Measurements from ENCODE around the gene USP26.

DNA sequence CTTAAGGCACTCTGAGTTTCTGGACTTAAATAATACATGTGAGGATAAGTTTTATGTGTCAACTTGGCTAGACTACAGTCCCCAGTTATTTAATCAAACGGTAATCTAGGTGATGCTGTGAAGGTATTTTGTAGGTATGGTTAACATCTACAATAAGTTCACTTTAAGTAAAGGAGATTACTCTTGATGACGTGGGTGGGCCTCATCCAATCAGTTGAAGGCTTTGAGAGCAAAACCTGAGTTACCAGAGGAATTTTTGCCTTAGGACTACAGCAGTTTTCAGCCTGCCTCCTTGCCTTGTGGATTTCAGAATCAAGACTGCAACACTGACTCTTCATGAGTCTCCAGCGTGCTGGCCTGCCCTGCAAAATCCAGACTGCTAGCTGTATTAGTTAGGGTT is 78.7 kb downstream of the USP26 start:
- TF ChIP-seq, protein P1, sequence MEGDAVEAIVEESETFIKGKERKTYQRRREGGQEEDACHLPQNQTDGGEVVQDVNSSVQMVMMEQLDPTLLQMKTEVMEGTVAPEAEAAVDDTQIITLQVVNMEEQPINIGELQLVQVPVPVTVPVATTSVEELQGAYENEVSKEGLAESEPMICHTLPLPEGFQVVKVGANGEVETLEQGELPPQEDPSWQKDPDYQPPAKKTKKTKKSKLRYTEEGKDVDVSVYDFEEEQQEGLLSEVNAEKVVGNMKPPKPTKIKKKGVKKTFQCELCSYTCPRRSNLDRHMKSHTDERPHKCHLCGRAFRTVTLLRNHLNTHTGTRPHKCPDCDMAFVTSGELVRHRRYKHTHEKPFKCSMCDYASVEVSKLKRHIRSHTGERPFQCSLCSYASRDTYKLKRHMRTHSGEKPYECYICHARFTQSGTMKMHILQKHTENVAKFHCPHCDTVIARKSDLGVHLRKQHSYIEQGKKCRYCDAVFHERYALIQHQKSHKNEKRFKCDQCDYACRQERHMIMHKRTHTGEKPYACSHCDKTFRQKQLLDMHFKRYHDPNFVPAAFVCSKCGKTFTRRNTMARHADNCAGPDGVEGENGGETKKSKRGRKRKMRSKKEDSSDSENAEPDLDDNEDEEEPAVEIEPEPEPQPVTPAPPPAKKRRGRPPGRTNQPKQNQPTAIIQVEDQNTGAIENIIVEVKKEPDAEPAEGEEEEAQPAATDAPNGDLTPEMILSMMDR (IDR thresholded peaks at IDR 0.05; ENCODE audit: insufficient read depth, low read depth, low read length) = no peak
- no peak for TF ChIP-seq EZH2 (IDR thresholded peaks at IDR 0.05; ENCODE audit: insufficient read depth, low read length)

Data from astrocyte (in vitro differentiated cells and primary cell).